ENCODE data around the gene ACKR3.

Gene ACKR3

DNA sequence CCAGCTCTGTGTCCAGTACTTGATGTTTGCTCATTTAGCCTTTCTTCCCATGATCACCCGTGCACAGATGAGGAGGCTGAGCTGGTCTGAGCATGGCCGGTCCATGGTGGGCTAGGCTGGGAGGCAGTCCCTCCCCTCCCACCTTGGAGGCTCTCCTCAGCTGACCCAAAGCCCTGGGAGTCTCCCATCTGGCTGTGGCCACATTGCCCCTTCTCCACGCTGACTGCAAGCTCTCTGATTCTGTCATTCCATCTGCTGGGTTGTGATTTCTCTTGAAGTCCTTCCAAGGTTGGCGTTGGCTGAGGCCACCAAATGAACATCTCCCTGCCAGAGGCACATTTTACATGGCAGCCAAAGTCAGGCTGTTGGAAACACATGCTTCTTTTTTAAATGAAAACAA lies 44.0 kb downstream of the ACKR3 start:
- DNase-seq = no peak

DNA sequence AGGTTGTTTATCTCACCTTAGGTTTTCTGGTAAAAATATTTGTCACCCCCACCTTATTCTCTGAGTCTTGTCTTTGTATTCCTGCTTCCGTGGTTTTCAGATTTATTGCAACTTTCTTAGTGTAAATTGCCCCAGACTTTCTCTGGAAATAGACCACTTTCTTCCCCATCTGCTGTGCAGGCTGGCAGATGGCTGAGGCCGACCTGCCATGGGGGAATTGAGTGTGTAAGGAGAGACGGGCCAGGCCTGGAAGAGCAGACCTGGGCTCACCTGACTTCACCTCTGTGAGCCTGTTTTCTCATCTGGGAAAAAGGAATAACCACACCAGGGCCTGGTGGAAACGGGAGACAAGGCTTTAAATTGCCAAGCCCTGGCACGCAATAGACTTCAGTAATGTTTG lies 44.9 kb downstream of the ACKR3 start:
- DNase-seq = no peak

DNA sequence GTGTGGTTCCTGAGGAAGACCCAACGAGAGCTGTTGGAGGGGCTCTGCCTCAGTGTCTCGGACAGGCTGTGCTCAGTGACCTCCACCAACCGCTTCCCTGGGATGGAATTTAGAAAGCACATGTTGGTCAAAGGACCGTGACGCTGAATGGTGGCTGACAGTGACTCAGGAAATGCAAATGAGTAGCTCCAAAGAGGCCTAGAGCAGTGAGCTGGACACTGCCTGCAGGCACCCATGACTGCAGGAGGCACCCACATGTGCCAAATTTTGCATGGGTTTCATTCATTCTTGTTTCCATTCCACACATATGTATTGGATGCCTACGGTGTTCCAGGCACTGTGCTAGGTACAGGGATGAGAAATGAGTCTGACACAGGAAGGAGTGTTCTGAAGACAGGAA lies 46.4 kb downstream of the ACKR3 start:
- DNase-seq = no peak

DNA sequence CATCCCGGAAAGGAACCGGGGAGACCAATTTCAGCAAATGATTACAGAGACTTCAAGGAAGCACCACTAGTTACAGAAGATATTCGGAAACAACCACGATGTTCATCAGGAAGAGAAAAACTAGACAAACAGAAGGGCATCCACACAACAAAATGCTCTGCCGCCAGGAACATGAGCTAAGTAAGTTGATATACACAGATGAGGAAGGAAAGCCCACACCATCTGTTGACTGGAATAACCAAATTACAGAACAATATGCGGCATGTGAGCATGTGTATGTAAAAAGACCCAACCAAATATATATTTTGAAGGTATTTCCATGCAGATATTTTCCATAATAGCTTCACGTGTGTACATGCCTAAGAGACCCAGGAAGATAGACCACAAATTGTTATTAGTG lies 47.0 kb downstream of the ACKR3 start:
- DNase-seq = no peak

DNA sequence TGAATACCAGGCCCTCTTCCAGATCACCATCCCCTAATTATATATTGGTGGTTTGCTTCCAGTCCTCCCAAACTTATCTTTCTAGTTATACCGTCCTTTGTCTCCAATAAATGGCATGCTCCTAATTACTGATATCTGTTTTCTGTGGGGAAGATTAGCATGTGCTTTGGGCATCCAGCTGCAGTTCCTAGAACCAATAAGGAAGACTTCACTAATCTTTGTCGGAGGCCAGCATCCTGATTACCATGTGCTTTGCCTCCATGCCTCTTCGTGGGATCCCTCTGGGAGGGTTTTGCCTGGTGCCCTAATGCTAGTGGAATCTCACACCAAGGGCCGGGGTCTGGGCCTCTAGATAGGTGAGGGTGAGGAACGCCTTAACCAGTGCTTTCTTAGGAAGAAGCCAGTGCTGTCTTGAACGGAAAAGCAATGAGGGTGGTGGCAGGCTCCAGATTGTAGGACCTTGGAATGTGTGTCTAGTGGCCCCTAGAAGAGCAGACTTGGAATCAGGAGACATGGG lies 47.7 kb downstream of the ACKR3 start:
- DNase-seq = no peak

DNA sequence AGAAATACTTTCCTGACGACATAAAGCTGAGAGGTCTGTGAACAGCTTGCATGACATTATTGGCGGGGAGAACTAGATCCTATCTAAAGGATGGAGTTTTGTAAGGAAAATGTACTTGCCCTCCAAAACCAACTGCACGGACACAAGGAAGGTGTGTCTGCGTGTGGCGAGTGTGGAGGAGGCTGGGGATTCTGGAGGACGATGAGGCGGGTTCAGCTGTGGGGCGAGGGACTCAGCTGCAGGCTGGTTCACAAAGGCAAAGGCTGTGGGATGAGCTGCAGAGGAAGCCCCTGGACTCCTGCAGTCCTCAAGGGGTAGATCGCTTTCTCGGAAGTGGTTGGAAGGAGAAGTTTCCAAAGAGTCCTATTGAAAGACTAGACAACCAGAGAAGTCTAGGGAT lies 48.2 kb downstream of the ACKR3 start:
- DNase-seq = no peak

DNA sequence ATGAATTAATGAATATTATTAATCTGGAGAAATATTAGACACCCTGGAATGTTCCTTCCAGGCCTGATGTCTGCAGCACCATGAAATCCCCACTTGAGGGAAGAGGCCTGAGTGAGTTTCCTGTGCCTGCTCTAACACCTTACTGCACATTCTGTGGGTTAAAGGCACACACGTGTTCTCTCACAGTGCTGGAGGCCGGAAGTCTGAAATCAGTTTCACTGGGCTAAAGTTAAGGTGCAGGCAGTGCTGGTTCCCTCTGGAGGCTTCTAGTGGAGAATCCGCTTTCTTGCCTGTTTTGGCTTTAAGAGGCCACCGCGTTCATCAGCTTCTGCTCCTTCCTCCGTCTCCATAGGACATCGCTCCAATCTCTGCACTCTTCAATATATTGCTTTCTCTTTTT lies 48.7 kb downstream of the ACKR3 start:
- no peak for DNase-seq

DNA sequence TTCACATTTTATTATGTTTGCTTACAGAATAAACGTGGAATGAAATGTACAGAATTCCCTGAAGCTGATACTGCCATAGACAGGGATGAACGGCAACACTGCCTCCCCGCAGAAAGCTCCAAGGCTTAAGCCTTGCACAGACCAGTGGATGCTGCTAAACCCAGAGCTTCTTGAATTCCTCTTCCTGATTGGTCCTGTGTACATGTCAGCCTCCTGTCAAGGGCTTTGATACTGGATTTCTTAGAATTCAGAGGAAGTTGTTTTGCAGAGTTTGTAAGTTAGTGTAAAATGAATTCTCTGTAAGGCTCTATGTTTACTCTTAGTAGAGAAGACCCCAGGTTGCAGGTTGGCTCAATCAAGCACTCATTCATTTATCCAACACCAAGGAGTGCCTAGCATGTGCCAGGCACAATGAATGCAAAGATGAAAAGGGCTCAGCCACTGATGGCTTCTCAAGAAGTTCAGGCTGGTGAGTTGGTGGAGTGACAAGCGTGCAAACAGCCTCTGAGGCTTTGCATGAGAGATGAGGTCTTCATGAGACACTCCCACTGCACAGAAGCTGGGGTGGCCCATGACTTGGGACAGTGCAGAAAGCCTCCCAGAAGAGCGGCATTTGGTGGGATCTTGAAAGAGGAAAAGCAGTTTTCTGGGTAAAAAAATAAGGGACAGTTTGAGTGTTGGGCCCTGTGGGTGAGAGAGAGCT lies 50.4 kb downstream of the ACKR3 start:
- no peak for DNase-seq

DNA sequence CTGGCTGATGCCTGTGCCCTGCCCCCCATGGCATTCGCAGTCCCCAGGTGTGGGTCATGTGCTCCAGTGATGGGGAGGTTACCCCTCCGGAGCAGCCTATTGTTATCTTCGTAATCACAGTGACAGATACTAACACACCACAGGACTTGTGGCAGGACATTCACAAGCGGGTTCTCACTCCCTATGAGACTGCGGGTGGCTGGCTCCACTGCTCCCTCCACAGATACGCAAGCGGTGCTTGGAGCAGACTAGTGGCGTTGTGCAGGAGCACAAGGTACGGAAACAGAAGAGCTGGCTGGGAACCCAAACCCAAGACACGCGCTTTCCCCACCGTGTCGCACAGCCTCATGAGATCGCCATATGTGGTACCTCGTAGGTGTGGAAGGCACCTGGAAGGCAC lies 52.2 kb downstream of the ACKR3 start:
- DNase-seq = no peak

DNA sequence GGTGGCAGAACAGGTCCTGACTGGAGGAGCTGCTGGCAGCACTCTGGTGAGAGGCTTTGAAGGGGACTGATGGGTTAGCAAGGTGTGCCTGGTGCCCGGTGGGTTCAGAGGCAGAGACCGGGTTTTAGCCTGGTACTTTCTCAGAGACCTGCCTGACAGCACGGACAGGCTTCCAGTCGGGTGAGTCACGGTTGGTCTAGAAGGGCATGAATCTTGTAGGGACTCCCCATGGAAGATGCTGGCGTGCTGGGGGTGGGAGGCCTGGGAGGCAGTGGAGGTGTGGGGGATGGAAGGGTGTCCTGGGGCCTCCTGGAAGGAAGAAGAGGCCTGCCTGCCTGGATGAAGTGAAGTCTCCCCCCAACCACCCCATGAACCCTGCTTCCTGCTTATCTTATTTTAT lies 52.6 kb downstream of the ACKR3 start:
- no peak for DNase-seq

DNA sequence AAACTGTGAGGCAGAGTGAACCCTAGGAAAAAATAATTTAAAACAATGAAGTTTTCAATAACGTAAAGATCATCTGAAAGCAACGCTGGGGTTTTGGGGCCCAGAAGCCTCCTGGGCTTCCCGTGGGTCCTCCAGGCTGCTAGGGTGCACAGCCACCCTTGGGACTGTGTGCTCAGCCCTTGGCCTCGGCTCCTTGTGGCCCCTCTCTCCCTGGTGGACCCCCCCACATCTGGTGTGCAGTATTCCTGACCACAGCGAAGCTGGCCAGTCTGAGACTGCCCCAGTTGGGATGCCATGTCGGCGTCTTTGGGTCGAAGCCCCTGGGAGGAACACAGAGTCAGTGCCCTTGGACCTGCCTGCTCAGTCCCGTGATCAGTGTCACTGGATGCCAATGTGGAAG lies 53.0 kb downstream of the ACKR3 start:
- DNase-seq = no peak

DNA sequence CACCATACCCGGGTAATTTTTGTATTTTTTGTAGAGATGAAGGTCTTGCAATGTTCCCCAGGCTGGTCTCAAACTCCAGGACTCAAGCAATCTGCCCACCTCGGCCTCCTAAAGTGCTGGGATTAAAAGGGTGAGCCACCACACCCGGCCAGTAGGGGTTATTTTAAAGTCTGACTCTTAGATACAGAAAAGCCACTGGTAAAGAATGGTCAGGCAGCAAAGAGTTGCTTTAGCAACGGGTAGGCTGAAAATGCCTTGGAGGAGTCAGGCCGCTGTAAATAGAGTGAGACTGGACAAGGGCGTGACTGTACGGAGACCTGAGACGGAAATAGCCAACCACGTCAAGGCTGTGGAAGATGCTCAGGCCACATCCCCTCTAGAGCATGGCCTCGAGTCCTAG lies 54.2 kb downstream of the ACKR3 start:
- DNase-seq = no peak

DNA sequence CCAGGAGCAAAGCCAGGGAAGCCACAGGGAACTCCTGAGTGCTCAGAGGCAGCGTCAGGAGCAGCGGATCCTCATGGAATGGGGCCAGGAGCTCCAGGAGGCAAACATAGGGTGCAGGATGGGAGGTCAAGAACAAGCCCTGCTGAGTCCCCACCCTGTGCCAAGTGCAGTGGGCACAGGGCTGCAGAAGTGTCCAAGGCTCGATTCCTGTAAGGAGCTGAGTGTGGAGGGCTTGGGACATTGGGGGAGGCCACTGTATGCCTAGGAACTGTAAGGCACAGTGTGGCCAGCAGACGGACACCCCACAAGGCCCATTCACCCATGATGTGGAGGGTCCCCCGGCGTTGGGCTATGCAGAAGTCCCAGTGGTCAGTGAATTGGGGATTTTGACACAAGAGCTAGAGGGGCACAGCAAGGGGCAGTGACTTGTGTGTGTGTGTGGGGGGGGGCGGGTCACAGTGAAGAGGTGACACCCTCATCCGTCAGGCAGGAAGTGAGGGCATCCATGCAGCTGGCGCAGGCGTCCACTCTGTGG lies 55.6 kb downstream of the ACKR3 start:
- DNase-seq = no peak

DNA sequence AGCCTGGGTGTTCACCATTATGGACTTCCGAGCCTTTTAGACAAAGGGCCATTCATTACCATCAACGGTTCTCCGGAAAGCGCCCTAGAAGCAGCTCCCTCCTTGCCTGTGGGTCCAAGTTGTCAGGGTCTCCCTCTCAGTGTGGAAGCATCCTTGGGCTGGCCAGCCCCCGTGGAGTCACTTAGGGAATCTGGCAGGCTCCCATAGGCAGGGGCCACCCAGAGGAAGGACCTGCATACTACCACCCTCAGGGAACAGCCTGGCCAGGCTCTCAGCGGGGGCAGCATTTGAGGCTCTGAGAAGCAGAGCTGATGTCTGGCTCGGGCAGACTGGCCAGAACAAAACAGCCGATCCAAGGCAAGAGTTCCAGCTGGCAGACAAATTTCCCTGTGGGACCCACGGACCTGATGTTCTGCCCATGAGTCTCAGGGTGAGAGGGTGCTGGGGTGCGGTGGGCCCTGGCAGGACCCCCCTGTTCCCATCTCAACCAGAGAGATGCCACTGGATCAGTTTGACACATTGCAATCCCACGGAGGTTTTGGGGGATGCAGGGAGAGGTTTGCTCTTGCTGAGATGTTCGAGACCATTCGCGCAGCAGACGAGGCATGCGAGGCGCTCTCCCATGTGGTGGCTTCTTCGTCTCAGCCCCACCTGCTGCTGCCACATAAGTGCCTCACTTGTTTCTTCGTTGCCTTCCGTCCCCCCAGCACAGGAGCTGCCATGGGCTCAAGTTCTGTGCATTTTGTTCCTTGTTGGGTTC lies 56.9 kb downstream of the ACKR3 start:
- DNase-seq = peak; percentile 24

DNA sequence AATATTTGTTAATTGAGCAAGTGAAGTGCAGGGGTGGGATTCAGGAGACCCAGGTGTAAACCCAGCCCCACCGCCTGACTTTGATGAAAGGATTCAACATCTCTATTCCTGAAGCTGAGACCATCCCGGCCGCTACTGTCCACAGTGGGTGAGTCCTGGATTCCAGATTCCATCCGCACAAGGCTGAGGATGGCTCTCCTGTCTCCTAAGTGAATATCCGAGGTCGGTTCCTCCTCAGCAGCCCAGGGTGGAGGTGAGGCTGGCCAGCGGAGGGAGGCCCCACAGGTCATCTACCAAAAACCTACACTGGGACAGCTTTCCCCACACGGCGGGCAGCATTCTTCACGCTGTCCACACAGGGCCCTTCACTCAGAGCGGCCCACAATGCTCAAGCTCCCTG lies 57.6 kb downstream of the ACKR3 start:
- DNase-seq = no peak

DNA sequence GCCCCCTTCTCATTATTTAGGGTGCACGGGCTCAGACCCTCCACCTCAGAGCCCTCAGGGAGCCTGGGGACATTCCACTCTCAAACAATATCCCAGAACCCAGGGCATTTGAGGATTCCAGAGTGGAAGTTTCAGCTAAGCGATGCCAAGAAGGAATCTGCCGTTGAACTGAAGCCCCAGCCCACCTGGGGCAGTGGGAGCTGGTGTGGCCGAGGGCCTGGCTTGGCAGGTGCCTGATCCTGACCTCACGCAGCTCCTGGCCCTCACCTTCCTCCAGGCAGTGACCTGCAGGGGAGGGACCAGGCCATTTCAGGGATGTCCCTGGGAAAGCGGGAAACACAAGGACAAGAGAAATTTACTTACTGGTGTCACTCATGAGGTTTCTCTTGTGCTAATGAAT lies 58.2 kb downstream of the ACKR3 start:
- DNase-seq = no peak

DNA sequence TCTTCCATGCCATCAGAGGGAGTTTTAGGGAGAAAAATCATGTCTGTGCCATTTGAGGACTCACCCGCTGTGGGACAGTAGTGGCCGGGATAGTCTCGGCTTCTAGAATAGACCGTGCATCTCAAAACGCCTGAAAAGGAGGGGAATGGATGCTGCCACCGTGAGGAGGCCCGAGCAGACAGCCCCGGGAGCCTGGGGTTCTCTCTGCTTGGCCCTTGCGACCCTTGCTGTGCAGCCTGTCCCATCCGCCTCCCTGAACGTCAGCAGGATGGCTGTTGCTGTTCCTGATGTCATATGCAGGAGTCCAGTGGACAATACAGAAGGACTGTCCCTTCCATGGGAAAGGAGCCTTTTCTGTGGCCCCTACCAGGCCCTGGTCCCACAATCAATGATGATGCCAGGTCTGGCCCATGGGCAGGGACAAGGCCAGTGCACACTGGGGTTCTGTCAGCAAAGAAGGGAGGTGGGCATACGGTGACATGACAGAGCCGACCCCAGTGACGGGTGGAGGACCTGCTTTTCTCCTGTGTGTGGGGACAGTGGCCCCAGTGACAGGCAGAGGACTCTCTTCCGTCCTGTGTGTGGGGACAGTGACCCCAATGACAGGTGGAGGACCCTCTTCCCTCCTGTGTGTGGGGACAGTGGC lies 58.8 kb downstream of the ACKR3 start:
- DNase-seq = no peak

DNA sequence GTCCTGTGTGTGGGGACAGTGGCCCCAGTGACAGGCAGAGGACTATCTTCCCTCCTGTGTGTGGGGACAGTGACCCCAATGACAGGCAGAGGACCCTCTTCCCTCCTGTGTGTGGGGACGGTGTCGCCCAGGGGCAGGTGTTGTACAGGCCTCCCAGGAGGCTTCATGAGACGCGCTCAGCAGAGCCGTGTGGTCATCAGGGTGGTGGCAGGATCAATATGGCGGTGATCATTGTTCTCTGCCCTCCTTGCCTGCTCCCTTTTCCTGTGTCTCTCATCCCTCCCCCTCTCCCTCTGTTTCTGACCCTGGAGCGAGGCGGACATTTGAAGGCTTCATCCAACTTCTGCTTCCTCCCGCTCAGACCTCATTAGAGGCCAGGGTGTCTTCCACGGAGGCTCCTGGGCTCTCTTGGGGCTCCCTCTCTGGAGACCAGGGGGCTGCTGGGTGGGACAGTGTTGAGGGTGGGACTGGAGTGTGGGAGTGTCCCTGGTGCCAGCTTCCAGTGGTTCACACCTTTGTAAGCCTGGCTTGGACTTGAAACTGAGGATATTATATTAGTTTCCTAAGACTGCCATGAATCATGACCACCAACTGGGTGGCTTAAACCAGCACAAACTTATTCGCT lies 59.5 kb downstream of the ACKR3 start:
- no peak for DNase-seq

DNA sequence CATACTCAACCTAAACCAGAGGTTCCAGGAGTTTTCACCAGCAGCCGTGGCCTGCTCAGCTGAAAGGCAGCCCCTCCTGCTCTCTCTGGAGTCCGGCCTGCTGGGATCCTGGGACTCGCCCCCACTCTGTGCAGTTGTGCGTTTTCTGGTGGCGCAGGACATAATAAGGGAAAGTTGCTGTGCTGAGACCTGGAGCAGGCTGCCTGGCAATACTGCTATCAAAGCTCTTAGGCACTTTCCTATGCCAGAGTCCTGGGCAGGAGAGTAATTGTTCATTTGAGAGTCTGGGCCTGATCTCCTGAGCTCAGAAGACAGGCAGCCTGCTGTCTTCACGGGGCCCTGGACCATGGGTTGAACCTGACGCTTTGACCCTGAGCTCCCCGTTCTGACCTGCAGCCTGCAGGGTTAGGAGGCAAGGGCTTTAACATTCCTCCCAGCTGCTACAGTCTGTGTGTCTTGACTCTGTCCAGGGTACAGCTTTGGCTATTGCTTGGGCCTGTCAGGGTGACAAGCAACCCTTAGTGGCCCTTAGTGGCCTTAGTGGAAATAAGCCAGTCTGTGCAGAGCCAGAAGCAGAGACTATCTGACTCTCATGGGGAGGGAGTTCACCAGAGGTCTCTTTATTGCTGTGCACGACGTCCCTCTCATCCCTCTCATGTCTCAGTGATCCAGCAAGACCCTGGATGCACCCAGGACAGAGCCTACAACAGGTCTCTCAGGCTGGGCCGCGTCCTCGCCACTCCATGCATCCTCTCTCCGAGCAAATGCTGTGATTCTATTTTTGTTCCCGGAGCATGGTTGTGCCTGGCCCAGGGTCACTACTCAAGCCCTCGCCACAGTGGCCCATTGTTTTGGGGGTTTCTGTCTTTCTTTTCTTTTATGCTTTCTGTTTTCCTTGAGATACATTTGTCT lies 60.6 kb downstream of the ACKR3 start:
- no peak for DNase-seq

DNA sequence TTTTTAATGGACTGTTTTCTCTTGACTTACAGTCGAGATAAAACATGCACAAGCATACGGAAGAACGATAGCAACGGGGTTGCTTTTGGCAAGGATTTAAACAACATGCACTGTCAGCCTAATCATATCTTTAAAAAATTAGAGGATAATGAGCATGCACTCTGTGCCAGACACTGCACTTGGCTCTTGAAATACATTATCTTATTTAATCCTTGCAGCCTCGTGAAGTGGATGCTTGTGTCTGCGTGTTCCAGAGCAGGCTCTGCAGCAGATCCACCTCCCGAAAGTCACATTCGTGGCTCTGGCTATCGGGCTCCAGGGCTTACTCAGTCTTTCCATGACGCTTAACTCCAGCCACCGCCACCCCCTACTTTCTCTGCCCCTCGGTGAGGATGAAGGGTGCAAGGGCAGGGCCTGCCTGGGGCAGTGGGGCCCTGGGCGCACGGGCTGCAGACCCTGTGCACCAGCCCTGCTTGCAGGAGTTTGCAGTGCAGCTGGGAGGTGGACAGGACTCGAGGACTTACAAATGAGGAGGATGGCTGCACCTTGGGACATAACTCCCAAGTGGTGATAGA lies 61.7 kb downstream of the ACKR3 start:
- no peak for DNase-seq

DNA sequence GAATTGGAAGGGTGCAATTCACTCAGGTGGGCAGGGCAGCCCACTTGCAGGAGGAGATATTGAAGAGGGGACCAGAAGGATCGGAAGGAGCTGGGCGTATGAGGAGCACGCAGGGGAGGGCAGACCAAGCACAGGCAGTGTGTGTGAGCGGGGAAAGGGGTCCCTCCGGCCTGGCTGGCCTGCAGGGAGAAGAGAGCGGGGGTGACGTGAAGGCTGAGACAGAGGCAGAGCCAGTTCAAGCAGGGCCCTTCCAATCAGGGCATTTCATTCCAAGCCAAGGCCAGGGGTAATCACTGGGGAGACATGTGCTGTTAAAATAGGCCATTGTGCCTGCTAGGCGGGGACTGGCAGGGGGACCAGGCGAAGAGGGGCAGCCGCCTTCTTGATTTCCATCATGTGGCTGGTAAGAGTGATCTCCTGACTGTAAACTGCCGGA lies 62.2 kb downstream of the ACKR3 start:
- no peak for DNase-seq

All from midbrain (tissue), 1 donor.